MCF 10A (cell line): ENCODE data around the gene NQO2. TPM values are rescaled to one million over a fixed set of nuclear protein-coding genes. Genes with fewer than 3 reads are reported as not detected.
A peak's percentile ranks its signal among the peaks of the same experiment; 100 is the strongest.

Experiments
- BruUV-seq: library from RNA; stranded (reverse); fragments of 400-500 nt; replicated peaks from 2 replicates; lab custom pipeline; 2021; lab: Mats Ljungman, UMichigan
- CTCF ChIA-PET: fragments of 300-600 bp; sonication (Branson Sonifier 250); formaldehyde crosslinking; extraction: SDS; loops from one replicate; lab custom pipeline; 2021; ENCODE audit warnings: antibody characterized with exemption, inconsistent platforms; lab: Yijun Ruan, JAX
- POLR2A ChIA-PET: fragments of 300-600, 350-650 bp; sonication (Branson Sonifier 250); formaldehyde crosslinking; extraction: SDS; loops from one replicate; lab custom pipeline; 2020; ENCODE audit warnings: antibody characterized with exemption, inconsistent platforms; lab: Yijun Ruan, JAX
- DNase-seq: peaks from one replicate; pipeline ENCODE4 v3.0.0-alpha.2; 2018; ENCODE audit not compliant: unreplicated experiment
- H3K27ac Mint-ChIP-seq: one replicate; pipeline ENCODE4 v1.8.0; 2022; ENCODE audit warnings: mild to moderate bottlenecking, low read depth, mixed read lengths; ENCODE audit not compliant: unreplicated experiment
- H3K27me3 Mint-ChIP-seq: one replicate; pipeline ENCODE4 v1.8.0; 2022; ENCODE audit warnings: mixed read lengths; ENCODE audit not compliant: insufficient read depth, unreplicated experiment
- H3K36me3 Mint-ChIP-seq: one replicate; pipeline ENCODE4 v1.8.0; 2022; ENCODE audit warnings: mild to moderate bottlenecking, moderate library complexity, mixed read lengths; ENCODE audit not compliant: insufficient read depth, unreplicated experiment
- H3K4me1 Mint-ChIP-seq: one replicate; pipeline ENCODE4 v1.8.0; 2022; ENCODE audit warnings: mixed read lengths; ENCODE audit not compliant: insufficient read depth, unreplicated experiment
- H3K4me3 Mint-ChIP-seq: one replicate; pipeline ENCODE4 v1.8.0; 2022; ENCODE audit warnings: mild to moderate bottlenecking, moderate library complexity, mixed read lengths; ENCODE audit not compliant: unreplicated experiment
- H3K9me3 Mint-ChIP-seq: one replicate; pipeline ENCODE4 v1.8.0; 2022; ENCODE audit warnings: mixed read lengths; ENCODE audit not compliant: unreplicated experiment
- intact Hi-C: fragments of 100-400 bp; cut with micrococcal nuclease; formaldehyde crosslinking; loops from 2 replicates; pipeline ENCODE4 v1.14.1; 2022
- total RNA-seq: library from RNA; stranded (reverse); gene quantifications from 2 replicates; pipeline ENCODE4 v1.2.3, GENCODE V29; 2022
- TF ChIP-seq, protein P1 (sequence below): fragments of 200-600 bp; IDR thresholded peaks from one replicate; pipeline ENCODE4 v1.8.0; 2022; ENCODE audit warnings: antibody characterized with exemption, mild to moderate bottlenecking; ENCODE audit not compliant: unreplicated experiment

NQO2 gene
- total RNA-seq, 1 experiment from 2014 or later = 18.6 TPM

DNA sequence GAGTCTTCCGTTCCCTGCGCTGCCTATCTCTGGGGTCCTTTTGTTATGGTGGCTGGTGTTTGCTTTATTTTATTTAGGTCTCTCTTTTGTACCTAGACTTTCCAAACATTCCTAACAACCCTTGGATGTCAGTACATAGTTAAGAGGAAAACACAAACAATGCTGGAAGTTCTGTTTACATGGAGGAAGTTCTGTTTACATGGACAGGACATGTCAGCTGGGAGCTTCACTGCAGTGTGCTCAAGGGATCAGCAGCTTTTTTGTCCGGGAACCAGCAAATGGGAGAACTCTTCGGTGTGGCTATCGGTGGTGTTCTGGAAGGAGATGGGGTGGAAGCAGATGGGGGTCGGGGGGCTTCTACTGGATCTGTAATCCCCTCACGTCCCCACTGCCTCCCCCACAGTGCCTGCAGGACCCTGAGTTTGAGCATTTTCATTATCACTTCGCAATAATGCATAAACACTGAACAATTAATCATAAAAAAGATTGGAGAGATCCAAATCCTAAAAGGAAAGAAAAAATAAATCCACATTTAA, 31.0 kb upstream of the NQO2 start:
- intact Hi-C loops = no loop called here
- Mint-ChIP-seq H3K27me3 (no peaks in the 10 kb centered on the region), H3K4me3 (no peak overlapping the region), H3K4me1 (peaks cover 6% of the 10 kb centered on the region), H3K9me3 (no peaks in the 10 kb centered on the region), H3K36me3 (peaks cover 11% of the 10 kb centered on the region), H3K27ac (peak overlapping the region; percentile 88)
- no TSS peak for BruUV-seq
- POLR2A ChIA-PET = interaction anchor here (1.1 kb wide), 1 partner anchor 202 kb away, joined by 4 read pairs; no protein-coding TSS in a partner anchor
- no peak for DNase-seq
- CTCF ChIA-PET = interaction anchor here (0.6 kb wide), 1 partner anchor 11 kb away, joined by 3 read pairs; no protein-coding TSS in a partner anchor
- TF ChIP-seq, protein P1, sequence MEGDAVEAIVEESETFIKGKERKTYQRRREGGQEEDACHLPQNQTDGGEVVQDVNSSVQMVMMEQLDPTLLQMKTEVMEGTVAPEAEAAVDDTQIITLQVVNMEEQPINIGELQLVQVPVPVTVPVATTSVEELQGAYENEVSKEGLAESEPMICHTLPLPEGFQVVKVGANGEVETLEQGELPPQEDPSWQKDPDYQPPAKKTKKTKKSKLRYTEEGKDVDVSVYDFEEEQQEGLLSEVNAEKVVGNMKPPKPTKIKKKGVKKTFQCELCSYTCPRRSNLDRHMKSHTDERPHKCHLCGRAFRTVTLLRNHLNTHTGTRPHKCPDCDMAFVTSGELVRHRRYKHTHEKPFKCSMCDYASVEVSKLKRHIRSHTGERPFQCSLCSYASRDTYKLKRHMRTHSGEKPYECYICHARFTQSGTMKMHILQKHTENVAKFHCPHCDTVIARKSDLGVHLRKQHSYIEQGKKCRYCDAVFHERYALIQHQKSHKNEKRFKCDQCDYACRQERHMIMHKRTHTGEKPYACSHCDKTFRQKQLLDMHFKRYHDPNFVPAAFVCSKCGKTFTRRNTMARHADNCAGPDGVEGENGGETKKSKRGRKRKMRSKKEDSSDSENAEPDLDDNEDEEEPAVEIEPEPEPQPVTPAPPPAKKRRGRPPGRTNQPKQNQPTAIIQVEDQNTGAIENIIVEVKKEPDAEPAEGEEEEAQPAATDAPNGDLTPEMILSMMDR = no peak

DNA sequence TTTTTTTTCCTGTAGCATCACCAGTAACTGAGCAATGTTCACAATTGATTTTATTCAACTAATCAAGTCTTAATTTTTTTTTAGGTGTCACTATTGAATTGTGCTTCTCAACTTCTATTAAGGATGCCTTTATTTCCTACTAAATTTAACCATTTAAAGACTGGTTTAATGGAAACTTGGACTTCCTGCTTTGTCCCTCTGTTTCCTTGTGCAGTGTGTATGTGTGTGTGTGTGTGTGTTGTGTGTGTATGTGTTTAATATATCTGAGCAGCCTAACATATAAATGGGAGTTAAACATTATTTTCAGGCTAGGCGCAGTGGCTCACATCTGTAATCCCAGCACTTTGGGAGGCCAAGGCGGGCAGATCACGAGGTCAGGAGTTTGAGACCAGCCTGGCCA, 30.1 kb upstream of the NQO2 start:
- TF ChIP-seq, protein P1 = no peak
- no peaks in the 10 kb centered on the region for H3K9me3 Mint-ChIP-seq
- ChIA-PET POLR2A (interaction anchor here (1.1 kb wide), 1 partner anchor 203 kb away, joined by 4 read pairs; no protein-coding TSS in a partner anchor), CTCF (no interaction called here)
- H3K4me1 Mint-ChIP-seq = peaks cover 6% of the 10 kb centered on the region
- DNase-seq = no peak
- H3K27ac Mint-ChIP-seq = no peak overlapping the region
- peaks cover 8% of the 10 kb centered on the region for H3K36me3 Mint-ChIP-seq
- H3K27me3 Mint-ChIP-seq = no peaks in the 10 kb centered on the region
- no TSS peak for BruUV-seq
- H3K4me3 Mint-ChIP-seq = peak overlapping the region; percentile 40
- intact Hi-C loops = no loop called here

- peaks cover 6% of the 10 kb centered on the region for H3K4me1 Mint-ChIP-seq
- H3K27me3 Mint-ChIP-seq = no peaks in the 10 kb centered on the region
- intact Hi-C loops = loop anchor here (1.0 kb wide), 1 partner anchor 18 kb away; no protein-coding TSS in a partner anchor
- BruUV-seq = TSS peak; percentile 47
- TF ChIP-seq, protein P1 = no peak
- H3K4me3 Mint-ChIP-seq = peak overlapping the region; percentile 81
- peaks cover 5% of the 10 kb centered on the region for H3K36me3 Mint-ChIP-seq
- H3K9me3 Mint-ChIP-seq = no peaks in the 10 kb centered on the region
- ChIA-PET POLR2A (interaction anchor here (2.3 kb wide), 1 partner anchor 18 kb away, joined by 65 read pairs; no protein-coding TSS in a partner anchor), CTCF (no interaction called here)
- peak overlapping the region; percentile 79 for H3K27ac Mint-ChIP-seq
- no peak for DNase-seq
These were observed 29.5 kb upstream of the NQO2 start for GRCh38 chr6:2970034-2970685.

- TF ChIP-seq, protein P1 = no peak
- Mint-ChIP-seq H3K9me3 (no peaks in the 10 kb centered on the region), H3K36me3 (peaks cover 5% of the 10 kb centered on the region), H3K4me1 (peaks cover 6% of the 10 kb centered on the region), H3K4me3 (peak overlapping the region; percentile 81), H3K27ac (peak overlapping the region; percentile 79), H3K27me3 (no peaks in the 10 kb centered on the region)
- POLR2A ChIA-PET = interaction anchor here (1.2 to 2.3 kb wide), 5 partner anchors 9 to 205 kb away, joined by 3 to 65 read pairs (median 4); no protein-coding TSS in a partner anchor
- CTCF ChIA-PET = interaction anchor here (0.6 kb wide), 1 partner anchor 238 kb away, joined by 3 read pairs; no protein-coding TSS in a partner anchor
- DNase-seq = peak; percentile 58
- BruUV-seq = no TSS peak
- intact Hi-C loops = loop anchor here (1.0 kb wide), 1 partner anchor 17 kb away; no protein-coding TSS in a partner anchor
These were observed 28.8 kb upstream of the NQO2 start for GRCh38 chr6:2970753-2971419.
